Peyer's patch (tissue), 4 donors: Measurements from ENCODE around the gene SLC6A17. TPM values are rescaled to one million over a fixed set of nuclear protein-coding genes. Genes with fewer than 3 reads are reported as not detected.

Experiments
- DNase-seq, 3 donors: peaks; one replicate each; pipeline ENCODE4 v3.0.0-alpha.2; 2017 to 2019
- H3K27ac ChIP-seq, 4 donors: fragments of 200-600 bp; sonication (generic); one replicate each; pipeline ENCODE4 v1.5.1; 2016 to 2019
- H3K27me3 ChIP-seq, 2 donors: fragments of 200-600 bp; sonication (generic); one replicate each; pipeline ENCODE4 v1.5.1; 2019
- H3K36me3 ChIP-seq, 3 donors: fragments of 200-600 bp; sonication (generic); one replicate each; pipeline ENCODE4 v1.5.1; 2016 to 2019
- H3K4me1 ChIP-seq, 4 donors: fragments of 200-600 bp; sonication (generic); one replicate each; pipeline ENCODE4 v1.5.1; 2016 to 2019
- H3K4me3 ChIP-seq, 4 donors: fragments of 200-600 bp; sonication (generic); 1 replicate in 3 of 4; 2 replicates in 1 of 4; pipeline ENCODE4 v1.5.1; 2016 to 2019; ENCODE audit warnings: mild to moderate bottlenecking in 1 of 4
- H3K9me3 ChIP-seq, 4 donors: fragments of 200-600 bp; sonication (generic); one replicate each; pipeline ENCODE4 v1.5.1; 2016 to 2019; ENCODE audit warnings: mild to moderate bottlenecking in 1 of 4
- CTCF ChIP-seq, 6 experiments: fragments of 450-650 bp in 4 of 6; fragments of 200-600 bp in 2 of 6; sonication (generic) in 1 of 6; IDR thresholded peaks; one replicate each; pipeline ENCODE4 v1.5.1; 2017 to 2019; ENCODE audit warnings: antibody characterized with exemption in 6 of 6, mild to moderate bottlenecking in 3 of 6, moderate library complexity in 1 of 6
- POLR2A ChIP-seq, 2 donors: fragments of 450-650 bp; IDR thresholded peaks; one replicate each; pipeline ENCODE4 v1.5.1; 2017; ENCODE audit warnings: antibody characterized with exemption in 2 of 2, mild to moderate bottlenecking in 2 of 2, moderate library complexity in 2 of 2
- total RNA-seq, 4 donors: library from RNA; depleted of rRNA; stranded (reverse); fragments of >200 nt; gene quantifications; one replicate each; pipeline ENCODE4 v1.1.0, GENCODE V29; 2016

Gene SLC6A17
- total RNA-seq, 4 donors from 2014 or later, result 0.13 to 0.28 TPM; not detected in 2

- Histone ChIP-seq H3K36me3 (no peaks in the 10 kb centered on the region), H3K27ac (no peak overlapping the region), H3K4me1 (peaks cover 0 to 6% (median 0%) of the 10 kb centered on the region in 4 donors), H3K4me3 (no peak overlapping the region), H3K9me3 (no peaks in the 10 kb centered on the region), H3K27me3 (no peaks in the 10 kb centered on the region)
- TF ChIP-seq CTCF (IDR thresholded peaks at IDR 0.05) (no peak), POLR2A (IDR thresholded peaks at IDR 0.05) (no peak)
- DNase-seq, result peak in 1 of 3 donors; percentile 41
Measured at GRCh38 chr1:110240476-110241210, 90.3 kb downstream of the SLC6A17 start.

- Histone ChIP-seq H3K4me1 (no peaks in the 10 kb centered on the region), H3K4me3 (no peak overlapping the region), H3K9me3 (no peaks in the 10 kb centered on the region), H3K27me3 (no peaks in the 10 kb centered on the region), H3K27ac (no peak overlapping the region), H3K36me3 (no peaks in the 10 kb centered on the region)
- no peak for TF ChIP-seq CTCF (IDR thresholded peaks at IDR 0.05)
- no peak for TF ChIP-seq POLR2A (IDR thresholded peaks at IDR 0.05)
- no peak for DNase-seq
Measured at GRCh38 chr1:110241516-110241915, 91.2 kb downstream of the SLC6A17 start.

GRCh38 chr1:110242062-110242461 is 91.8 kb downstream of the SLC6A17 start:
- Histone ChIP-seq H3K27ac (no peak overlapping the region), H3K4me1 (no peaks in the 10 kb centered on the region), H3K27me3 (no peaks in the 10 kb centered on the region), H3K9me3 (no peaks in the 10 kb centered on the region), H3K4me3 (no peak overlapping the region), H3K36me3 (no peaks in the 10 kb centered on the region)
- TF ChIP-seq CTCF (IDR thresholded peaks at IDR 0.05) (no peak), POLR2A (IDR thresholded peaks at IDR 0.05) (no peak)
- DNase-seq, result no peak

GRCh38 chr1:110242731-110243130 is 92.4 kb downstream of the SLC6A17 start:
- Histone ChIP-seq H3K27ac (no peak overlapping the region), H3K9me3 (no peaks in the 10 kb centered on the region), H3K4me3 (no peak overlapping the region), H3K36me3 (no peaks in the 10 kb centered on the region), H3K27me3 (no peaks in the 10 kb centered on the region), H3K4me1 (no peaks in the 10 kb centered on the region)
- TF ChIP-seq POLR2A (IDR thresholded peaks at IDR 0.05) (no peak), CTCF (IDR thresholded peaks at IDR 0.05) (no peak)
- peak in 1 of 3 donors; percentile 5 for DNase-seq

GRCh38 chr1:110243146-110243545 is 92.9 kb downstream of the SLC6A17 start:
- H3K4me1 ChIP-seq, result no peaks in the 10 kb centered on the region
- TF ChIP-seq POLR2A (IDR thresholded peaks at IDR 0.05) (no peak), CTCF (IDR thresholded peaks at IDR 0.05) (no peak)
- no peaks in the 10 kb centered on the region for H3K27me3 ChIP-seq
- H3K4me3 ChIP-seq, result no peak overlapping the region
- peak overlapping the region in 1 of 4 donors; percentile 10 for H3K27ac ChIP-seq
- peak in 1 of 3 donors; percentile 19 for DNase-seq
- no peaks in the 10 kb centered on the region for H3K36me3 ChIP-seq
- no peaks in the 10 kb centered on the region for H3K9me3 ChIP-seq
